BLaER1 treated with 17β-estradiol and CSF1 and Interleukin-3, amounts not matched to agents 10 nM and 100 nM (cell line): Measurements from ENCODE around the gene IGF2BP2.

Experiments used
- H3K27ac ChIP-seq, 11 experiments: shearing (Covaris generic); formaldehyde crosslinking; 2 replicates each; pipeline ENCODE4 v1.8.1; 2022
- H3K27me3 ChIP-seq, 11 experiments: shearing (Covaris generic); formaldehyde crosslinking; 2 replicates each; pipeline ENCODE4 v1.8.1; 2022
- H3K36me3 ChIP-seq, 11 experiments: shearing (Covaris generic); formaldehyde crosslinking; 2 replicates each; pipeline ENCODE4 v1.8.1; 2022
- H3K4me1 ChIP-seq, 10 experiments: shearing (Covaris generic); formaldehyde crosslinking; 2 replicates each; pipeline ENCODE4 v1.8.1; 2022
- H3K4me2 ChIP-seq, 11 experiments: shearing (Covaris generic); formaldehyde crosslinking; 2 replicates each; pipeline ENCODE4 v1.8.1; 2022
- H3K4me3 ChIP-seq, 10 experiments: shearing (Covaris generic); formaldehyde crosslinking; 2 replicates each; pipeline ENCODE4 v1.8.1; 2022
- H3K9ac ChIP-seq, 11 experiments: shearing (Covaris generic); formaldehyde crosslinking; 2 replicates each; pipeline ENCODE4 v1.8.1; 2022
- H3K9me3 ChIP-seq, 11 experiments: shearing (Covaris generic); formaldehyde crosslinking; replicated peaks in 1 of 11; 2 replicates each; pipeline ENCODE4 v1.8.1; 2022
- H4K20me1 ChIP-seq, 11 experiments: shearing (Covaris generic); formaldehyde crosslinking; 2 replicates each; pipeline ENCODE4 v1.8.1; 2022
- Cebpa-rat ChIP-seq, 11 experiments: shearing (Covaris generic); IDR thresholded peaks; 2 replicates each; pipeline ENCODE4 v1.8.1; 2022

The IGF2BP2 gene

DNA sequence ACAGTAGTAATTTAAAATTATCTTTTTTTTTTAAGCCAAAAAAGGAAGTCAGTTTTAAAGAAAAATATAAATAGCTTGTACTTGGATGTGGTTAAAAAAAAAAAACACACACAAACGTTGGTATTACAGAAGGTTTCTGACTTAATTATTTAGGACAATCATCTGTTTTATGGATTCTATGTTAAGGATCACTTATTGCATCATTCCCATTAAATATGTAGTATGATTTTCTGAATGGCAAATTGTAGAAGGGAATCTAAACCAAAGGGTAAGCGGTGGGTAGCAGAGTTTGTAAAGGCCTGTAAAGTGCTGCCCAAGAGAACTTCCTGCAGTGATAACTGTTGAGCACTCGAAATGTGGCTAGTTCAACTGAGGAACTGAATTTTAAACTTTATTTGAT lies 230.8 kb downstream of the IGF2BP2 start:
- H3K9ac ChIP-seq = peak overlapping the region in 5 of 11 experiments; percentile 8 to 55 (median 38); a peak in 8 of 22 replicates
- H3K27me3 ChIP-seq = no peaks in the 10 kb centered on the region
- no peak overlapping the region for H3K4me3 ChIP-seq
- peaks cover 24 to 37% (median 31%) of the 10 kb centered on the region in 10 experiments for H3K4me1 ChIP-seq
- TF ChIP-seq Cebpa-rat (IDR thresholded peaks at IDR 0.05) = no peak
- H3K9me3 ChIP-seq = no peaks in the 10 kb centered on the region
- H3K36me3 ChIP-seq = peaks cover 42 to 80% (median 68%) of the 10 kb centered on the region in 11 experiments
- peaks cover 0 to 9% (median 0%) of the 10 kb centered on the region in 11 experiments; a peak in 7 of 22 replicates for H4K20me1 ChIP-seq
- peak overlapping the region; percentile 17 to 83 (median 50); a peak in 19 of 22 replicates for H3K4me2 ChIP-seq
- H3K27ac ChIP-seq = peak overlapping the region in 10 of 11 experiments; percentile 16 to 79 (median 58); a peak in 16 of 22 replicates
